Hippocampal formation (tissue), 2 donors: ENCODE measurements around the gene JOSD1.
"Not testable (repeated sequence)": the region's sequence is repeated elsewhere in the genome, so short reads cannot be mapped to it uniquely, and the experiment has no call there.

ENCODE experiments used
- DNase-seq, 2 donors: peaks; one replicate each; lab custom pipeline; 2025; lab: John Stamatoyannopoulos, UW

Gene JOSD1

GRCh38 chr22:38685761-38686160 is 15.0 kb downstream of the JOSD1 start:
- DNase-seq, result no peak

GRCh38 chr22:38684895-38685294 is 15.8 kb downstream of the JOSD1 start:
- DNase-seq, result no peak

DNA sequence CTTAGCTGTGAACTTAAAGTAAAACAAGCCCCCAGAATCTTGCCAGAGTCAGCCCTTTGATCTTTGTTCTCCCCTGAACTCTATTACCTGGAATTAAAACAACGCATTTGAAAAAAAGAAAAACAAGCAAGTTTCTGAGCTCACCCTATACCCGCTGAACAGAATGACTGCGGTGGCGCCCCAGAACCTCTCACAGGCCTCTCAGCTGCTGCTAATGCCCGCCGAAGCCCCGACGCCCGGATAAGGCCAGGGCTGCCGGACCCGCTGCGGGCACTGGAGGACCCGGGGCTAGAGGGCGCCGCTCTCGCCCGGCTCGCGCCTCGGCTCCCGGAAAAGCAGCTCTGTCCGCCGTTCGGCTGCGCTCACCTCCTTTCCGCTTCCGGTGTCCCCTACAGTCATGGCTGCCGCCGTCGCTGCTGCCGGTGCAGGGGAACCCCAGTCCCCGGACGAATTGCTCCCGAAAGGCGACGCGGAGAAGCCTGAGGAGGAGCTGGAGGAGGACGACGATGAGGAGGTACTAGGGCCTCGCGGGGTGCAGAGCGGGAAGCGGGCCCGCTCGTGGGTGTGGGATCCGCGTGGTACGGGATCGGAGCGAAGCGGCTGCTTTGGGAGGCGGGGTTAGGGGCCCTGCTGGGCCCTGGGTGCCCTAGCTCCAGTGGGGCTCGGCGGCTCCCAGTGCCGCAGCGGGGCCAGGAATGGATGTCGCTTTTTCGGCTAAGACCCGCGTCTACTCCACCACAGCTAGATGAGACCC is 19.0 kb downstream of the JOSD1 start, which contains the start of gene TOMM22:
TOMM22 (plus strand) TSS at position 376 of the 754 bp plus-strand sequence; CDS start at position 398, 22 bp downstream.
- DNase-seq, result peak; percentile 86 to 93

GRCh38 chr22:38675833-38676232 is 24.9 kb downstream of the JOSD1 start:
- DNase-seq, result no peak

- DNase-seq, result peak in 1 of 2 donors; percentile 33
Measured at GRCh38 chr22:38674888-38675287, 25.9 kb downstream of the JOSD1 start.

- no peak for DNase-seq
Measured at GRCh38 chr22:38657045-38657909, 43.5 kb downstream of the JOSD1 start.

DNA sequence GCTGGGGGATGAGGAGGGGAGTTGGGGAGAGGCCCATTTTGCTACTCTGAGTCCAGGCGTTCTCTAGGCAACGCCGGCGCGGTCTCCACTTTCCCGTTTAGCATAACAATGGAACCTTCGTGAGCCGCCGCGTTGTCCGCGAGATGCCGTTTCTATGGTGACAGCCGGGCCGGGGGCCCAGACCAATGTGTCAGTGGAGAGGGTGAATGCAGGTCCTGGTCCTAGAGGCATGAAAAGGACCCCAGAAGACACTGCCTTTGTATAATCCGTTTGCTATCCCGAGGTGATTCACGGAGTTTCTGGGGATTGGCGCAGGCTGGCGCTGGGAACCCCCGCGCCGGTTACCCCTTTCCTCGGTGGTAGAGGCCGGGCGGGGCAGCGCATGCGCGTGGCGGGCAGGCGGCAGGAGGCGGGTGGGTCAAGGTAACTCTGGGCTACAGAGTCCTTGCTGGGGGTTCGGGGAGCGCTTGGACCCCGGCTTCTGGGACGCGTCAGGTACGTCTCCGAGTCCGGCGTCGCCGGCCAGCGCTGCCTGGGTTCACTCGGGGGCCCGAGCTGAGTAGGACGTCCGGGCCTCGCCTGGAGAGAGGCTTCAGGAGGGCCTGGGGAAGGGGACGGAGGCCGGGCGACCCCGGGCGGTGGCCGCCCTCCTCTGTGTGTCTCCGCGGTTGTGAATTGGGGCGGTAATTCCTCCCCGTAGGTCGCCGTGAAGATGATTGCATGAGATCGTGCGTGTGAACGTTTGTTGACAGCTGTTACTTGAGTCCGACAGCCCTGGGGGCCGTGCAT is 44.3 kb downstream of the JOSD1 start, which contains the start of the genes CBY1 and FAM227A:
CBY1 (plus strand) TSS at position 383 of the 789 bp plus-strand sequence. CDS start 11,417 bp downstream, outside the sequence.
FAM227A (minus strand) TSS at position 137 of the 789 bp plus-strand sequence. CDS start 6,224 bp downstream, outside the sequence.
- DNase-seq, result peak; percentile 87 to 96

DNA sequence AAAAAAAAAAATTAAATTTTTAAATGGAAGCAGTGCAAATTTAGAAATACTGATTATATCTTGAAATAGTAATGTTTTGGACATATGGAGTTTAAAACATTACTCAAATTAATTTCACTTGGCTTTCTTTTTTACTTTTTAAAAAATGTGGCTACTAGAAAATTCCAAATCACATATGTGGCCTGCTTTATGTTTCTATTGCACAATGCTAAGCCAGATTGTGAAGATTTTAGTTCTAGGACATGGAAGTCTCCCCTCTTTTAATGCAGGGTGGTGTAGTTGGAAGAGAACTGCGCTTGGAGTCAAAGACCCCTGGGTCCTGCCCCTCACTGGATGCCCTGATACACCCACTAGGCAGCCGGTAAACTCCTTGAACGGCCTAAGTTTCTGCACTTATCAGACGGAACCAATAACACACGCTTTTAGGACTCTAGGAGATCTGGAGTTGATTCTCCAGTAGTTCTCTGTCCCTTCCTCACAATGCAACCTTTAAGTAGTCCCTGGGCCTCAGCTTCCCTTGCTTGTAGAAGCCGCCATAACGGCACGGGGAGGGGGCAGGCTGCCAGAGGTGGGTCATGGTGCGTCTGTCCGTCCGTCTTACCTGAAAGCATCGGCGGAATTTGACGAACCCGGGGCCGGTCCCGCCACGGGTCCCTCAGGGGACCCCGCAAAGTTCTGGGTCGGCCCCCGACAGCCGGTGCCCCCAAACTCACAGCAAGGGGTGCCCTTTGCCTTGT is 45.1 kb downstream of the JOSD1 start:
- DNase-seq, result no peak

GRCh38 chr22:38653741-38654140 is 47.0 kb downstream of the JOSD1 start:
- DNase-seq, result no peak

DNA sequence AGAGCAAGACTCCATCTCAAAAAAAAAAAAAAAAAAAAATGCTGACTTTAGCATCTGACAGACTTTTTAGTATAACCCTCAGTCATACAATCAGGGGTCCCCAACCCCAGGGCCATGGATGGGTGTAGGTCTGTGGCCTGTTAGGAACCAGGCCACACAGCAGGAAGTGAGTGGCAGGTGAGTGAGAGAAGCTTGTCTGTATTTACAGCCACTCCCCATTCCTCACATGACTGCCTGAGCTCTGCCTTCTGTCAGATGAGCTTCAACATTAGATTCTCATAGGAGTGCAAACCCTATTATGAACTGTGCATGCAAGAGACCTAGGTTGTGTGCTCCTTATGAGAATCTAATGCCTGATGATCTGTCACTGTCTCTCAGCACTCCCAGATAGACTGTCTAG is 47.9 kb downstream of the JOSD1 start:
- no peak for DNase-seq

GRCh38 chr22:38649841-38650522 is 50.8 kb downstream of the JOSD1 start:
- no peak for DNase-seq

GRCh38 chr22:38645430-38645829 is 55.3 kb downstream of the JOSD1 start:
- no peak for DNase-seq

- not testable (repeated sequence) for DNase-seq
Measured at GRCh38 chr22:38644245-38644644, 56.5 kb downstream of the JOSD1 start.

DNA sequence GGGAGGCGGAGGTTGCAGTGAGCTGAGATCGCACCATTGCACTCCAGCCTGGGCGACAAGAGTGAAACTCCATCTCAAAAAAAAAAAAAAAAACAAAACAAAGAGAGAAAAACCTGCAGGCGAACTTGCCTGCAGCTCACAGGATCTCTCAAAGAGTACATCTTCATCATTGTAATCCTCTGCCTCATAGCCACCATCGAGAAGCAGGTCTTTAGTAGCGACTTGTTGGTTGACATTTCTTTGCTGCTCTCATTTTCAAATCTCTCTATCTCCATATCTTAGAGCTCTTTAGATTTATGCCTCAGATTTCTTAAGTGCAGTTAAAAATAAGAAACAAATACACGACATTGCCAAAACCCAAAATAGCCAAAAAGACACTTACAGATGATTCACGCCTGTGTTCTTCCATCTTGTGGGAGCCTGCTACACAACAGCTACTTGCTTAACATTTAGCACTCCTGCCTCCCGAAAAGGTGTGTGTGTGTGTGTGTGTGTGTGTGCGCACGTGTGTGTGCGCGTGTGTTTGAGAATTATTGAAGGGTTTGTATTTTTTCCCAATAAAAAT is 59.2 kb downstream of the JOSD1 start:
- no peak for DNase-seq

DNA sequence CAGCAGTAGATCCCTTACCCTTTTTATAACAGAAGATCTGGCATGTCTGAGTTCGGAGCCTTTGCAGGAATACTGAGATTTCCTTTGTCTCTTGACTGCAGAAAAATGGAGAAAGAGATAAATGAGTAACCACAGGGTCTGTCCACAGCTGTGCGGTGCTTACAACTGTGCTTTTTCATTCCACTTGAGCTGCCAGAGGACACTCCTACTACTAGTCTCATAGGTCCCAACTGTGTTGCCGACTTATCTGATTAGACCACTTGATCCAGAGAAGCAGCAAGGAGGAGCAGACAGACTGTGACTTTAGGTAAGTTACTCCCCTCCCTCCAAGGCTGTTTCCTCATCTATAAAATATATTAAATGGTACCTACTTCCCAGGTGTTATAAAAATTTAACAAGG is 62.0 kb downstream of the JOSD1 start:
- DNase-seq, result no peak

GRCh38 chr22:38638216-38638615 is 62.5 kb downstream of the JOSD1 start:
- no peak for DNase-seq
